Astrocyte of the cerebellum (primary cell): Measurements from ENCODE around the gene THAP3.

ENCODE experiments used
- DNase-seq: peaks from one replicate; pipeline ENCODE4 v3.0.0-alpha.2; 2011; ENCODE audit warnings: low read depth
- H3K4me3 ChIP-seq: 2 replicates; pipeline ENCODE4 v1.5.1; 2011; ENCODE audit warnings: mild to moderate bottlenecking, low read depth, low read length, moderate library complexity
- in situ Hi-C: cut with HindIII; loops from 2 replicates; pipeline ENCODE4 v1.10.0; 2017; ENCODE audit warnings: low sequenced_read_pairs
- TF ChIP-seq, protein P1 (sequence below): IDR thresholded peaks from 2 replicates; pipeline ENCODE4 v1.5.1; 2012; ENCODE audit warnings: low read length, low read depth, moderate library complexity, mild to moderate bottlenecking; ENCODE audit errors: missing control alignments

The THAP3 gene

DNA sequence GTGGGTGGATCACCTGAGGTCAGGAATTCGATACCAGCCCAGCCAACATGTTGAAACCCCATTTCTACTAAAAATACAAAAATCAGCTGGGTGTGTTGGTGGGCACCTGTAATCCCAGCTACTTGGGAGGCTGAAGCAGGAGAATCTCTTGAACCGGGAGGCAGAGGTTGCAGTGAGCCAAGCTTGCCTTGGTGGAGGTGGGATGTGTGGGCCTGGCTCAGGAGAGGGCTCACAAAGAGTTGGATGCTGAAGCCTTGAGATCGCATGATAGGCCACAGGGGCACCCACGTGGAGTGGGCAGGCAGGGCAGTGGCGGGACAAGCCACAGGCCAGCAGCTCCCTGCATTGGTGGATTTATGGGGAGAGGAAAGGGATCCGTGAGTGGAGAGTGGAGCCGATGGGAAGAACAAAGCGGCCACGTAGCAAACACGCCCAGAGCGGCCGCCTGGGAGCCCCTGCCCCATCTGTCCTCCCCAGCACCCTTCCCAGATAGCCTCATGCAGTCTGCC lies 4.4 kb downstream of the THAP3 start:
- TF ChIP-seq, protein P1, sequence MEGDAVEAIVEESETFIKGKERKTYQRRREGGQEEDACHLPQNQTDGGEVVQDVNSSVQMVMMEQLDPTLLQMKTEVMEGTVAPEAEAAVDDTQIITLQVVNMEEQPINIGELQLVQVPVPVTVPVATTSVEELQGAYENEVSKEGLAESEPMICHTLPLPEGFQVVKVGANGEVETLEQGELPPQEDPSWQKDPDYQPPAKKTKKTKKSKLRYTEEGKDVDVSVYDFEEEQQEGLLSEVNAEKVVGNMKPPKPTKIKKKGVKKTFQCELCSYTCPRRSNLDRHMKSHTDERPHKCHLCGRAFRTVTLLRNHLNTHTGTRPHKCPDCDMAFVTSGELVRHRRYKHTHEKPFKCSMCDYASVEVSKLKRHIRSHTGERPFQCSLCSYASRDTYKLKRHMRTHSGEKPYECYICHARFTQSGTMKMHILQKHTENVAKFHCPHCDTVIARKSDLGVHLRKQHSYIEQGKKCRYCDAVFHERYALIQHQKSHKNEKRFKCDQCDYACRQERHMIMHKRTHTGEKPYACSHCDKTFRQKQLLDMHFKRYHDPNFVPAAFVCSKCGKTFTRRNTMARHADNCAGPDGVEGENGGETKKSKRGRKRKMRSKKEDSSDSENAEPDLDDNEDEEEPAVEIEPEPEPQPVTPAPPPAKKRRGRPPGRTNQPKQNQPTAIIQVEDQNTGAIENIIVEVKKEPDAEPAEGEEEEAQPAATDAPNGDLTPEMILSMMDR = no peak
- no peak overlapping the region for H3K4me3 ChIP-seq
- in situ Hi-C loops = no loop called here

DNA sequence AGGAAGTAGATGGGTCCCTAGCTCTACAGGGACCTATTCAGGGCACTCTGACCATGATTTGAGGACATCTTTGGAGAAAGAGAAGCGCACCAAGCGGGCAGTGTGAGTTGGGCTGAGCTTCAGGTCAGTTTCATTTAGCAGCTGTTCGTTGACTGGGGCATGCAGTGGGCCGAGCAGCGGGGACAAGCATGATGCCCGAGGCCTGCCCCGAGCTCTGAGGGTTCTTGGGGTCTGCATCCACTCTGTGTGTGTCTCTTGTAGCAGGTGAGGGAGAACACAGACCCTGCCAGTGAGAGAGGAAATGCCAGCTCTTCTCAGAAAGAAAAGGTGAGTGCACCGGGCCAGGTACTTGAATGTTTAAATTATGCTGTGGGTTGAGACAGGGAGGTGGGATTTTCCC lies 5.4 kb downstream of the THAP3 start:
- no peak for DNase-seq
- in situ Hi-C loops = no loop called here
- TF ChIP-seq, protein P1 = no peak
- no peak overlapping the region for H3K4me3 ChIP-seq

More for the DNA sequence above, 4.4 kb downstream of the THAP3 start:
- DNase-seq = no peak

DNA sequence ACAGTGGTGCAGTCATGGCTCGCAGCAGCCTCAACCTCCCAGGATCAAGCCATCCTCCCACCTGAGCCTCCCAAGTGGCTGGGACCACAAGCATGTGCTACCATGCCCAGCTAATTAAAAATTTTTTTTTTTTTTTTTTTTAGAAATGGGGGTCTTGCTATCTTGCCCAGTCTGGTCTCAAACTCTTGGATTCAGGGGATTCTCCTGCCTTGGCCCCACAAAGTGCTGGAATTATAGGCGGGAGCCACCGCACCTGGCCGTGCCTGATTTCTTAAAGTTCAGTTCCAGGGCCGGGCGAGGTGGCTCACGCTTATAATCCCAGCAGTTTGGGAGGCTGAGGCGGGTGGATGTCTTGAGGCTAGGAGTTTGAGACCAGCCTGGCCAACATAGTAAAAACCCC lies 6.4 kb downstream of the THAP3 start:
- TF ChIP-seq, protein P1 = no peak
- DNase-seq = no peak
- in situ Hi-C loops = no loop called here
- H3K4me3 ChIP-seq = no peak overlapping the region

DNA sequence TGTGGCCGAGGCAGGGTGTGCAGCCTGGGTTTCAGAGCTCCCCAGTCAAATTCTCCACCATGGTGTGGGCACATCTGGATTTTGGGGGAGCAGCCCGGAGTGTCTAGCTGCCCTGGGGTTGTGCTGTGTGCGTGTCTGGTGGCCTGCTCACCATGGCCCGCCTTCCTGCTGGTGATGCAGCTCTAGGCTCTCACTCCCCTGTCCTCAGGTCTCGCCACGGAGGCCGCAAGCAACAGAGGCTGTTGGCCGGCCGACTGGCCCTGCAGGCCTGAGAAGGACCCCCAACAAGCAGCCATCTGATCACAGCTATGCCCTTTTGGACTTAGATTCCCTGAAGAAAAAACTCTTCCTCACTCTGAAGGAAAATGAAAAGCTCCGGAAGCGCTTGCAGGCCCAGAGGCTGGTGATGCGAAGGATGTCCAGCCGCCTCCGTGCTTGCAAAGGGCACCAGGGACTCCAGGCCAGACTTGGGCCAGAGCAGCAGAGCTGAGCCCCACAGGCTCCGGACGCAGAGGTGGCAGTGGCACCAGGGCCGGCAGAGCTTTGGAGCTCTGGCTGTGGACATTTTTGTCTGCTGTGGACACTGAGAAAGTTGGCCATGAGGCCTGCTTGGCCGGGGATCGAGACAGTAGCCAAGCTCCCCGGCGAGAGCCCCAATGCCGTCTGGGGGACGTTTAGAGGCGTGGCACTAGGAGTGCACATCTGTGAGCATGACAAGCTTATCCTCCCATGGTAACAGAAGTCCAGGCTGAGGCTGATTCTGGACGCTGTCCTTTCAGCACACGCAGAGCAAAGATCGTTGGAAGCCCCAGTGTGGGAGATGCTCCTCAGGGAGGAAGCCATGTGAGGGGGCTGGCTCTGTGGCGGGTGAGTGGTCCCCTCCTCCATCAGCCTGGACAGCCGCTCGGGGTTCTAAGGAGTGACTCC lies 8.2 kb downstream of the THAP3 start:
- TF ChIP-seq, protein P1 = no peak
- no peak for DNase-seq
- no peak overlapping the region for H3K4me3 ChIP-seq
- in situ Hi-C loops = no loop called here

DNA sequence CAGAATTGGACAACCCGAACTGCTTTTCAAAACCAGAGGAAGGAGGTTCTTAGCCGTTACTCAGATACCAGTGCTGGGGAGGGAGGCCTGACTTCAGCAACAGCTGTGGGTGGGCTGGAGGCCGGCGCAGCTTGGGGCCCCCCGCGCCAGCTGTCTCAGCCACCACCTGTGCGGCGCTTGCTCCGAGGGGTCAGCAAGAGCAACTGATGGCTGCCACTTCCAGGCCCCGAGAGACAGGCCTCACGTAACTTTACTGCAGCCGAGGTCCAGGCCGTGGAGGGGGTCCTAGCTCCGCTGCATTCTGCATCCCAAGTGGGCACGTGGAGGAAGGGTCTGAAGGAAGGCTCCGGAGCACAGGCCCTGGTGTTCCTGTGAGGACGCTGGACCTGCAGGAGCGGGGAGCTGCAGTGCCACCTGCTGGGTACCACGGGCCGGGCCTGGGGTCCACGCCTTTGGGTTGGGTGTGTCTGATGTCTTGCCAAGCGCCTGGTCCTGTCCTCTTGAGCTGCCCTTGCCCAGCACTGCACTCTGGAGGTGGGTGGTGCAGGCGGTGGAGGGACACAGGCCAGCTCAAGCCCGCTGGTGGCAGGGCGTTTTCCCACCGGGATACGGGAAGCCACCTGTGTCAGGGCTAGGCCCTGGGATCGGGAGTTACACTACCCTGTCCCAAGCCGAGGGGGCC lies 9.8 kb downstream of the THAP3 start:
- H3K4me3 ChIP-seq = no peak overlapping the region
- no peak for DNase-seq
- in situ Hi-C loops = no loop called here
- TF ChIP-seq, protein P1 = peak; percentile 42

DNA sequence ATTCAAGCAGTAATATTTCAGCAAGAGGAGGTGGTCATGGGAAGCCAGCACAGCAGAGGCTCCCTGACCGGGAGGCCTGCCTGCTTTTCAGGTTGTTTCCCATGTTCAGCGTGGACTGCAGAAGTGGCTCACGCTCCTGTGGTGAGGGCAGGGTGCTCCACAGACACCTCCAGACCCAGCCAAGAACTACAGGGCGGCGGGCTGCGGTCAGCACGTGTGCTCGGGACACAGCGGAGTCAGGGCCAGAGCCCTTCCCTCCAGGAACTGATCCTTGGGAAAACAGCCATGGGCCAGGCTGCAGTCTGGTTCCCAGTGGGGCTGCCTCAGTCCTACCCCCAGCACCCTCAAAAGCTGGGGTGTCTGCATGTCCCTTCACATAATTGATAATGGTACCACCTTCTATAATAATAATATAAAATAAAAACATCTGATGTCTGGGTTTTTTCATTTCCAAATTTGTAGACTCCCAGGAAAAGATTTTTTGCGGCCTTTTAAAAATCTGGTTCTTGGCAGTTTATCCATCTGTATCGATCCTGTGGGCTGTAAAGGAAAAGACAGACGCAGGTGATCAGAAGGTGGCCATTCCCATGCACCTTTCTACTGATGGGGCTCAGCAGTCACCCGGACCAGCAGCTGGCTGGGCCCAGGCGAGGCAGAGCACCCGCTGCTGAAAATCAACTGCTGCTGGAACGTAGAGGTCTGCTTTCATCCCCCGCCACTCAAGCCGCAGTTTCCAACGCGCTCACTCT lies 10.7 kb downstream of the THAP3 start:
- TF ChIP-seq, protein P1 = no peak

More for the DNA sequence above, 10.7 kb downstream of the THAP3 start:
- H3K4me3 ChIP-seq = no peak overlapping the region
- in situ Hi-C loops = no loop called here
- no peak for DNase-seq
